ENCODE measurements around the gene CYP2C8.
"Not testable (repeated sequence)": the region's sequence is repeated elsewhere in the genome, so short reads cannot be mapped to it uniquely, and the experiment has no call there.

Gene CYP2C8

DNA sequence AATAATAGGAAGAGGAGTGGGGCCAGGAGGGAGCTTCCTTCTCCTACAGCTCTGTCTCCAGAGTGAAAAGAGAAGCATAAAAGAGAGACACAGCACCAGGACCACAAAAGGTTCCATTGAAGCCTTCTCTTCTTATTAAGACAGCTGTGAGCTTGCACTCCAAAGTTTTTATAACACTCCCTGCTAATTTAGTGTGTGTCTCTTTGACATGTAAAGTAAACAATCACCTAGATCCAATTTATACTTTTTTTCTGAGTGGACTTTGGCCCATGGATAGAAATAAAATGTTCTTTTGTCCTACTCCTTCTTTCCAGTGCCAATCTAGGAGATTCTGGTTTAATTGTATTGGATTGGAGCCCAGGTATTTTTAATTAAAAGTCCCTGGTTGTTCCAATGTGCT, at the start of gene CYP2C8:
TSS of gene CYP2C8 (minus strand) at position 212 of the 400 bp plus-strand sequence. CDS start at position 117, 95 bp downstream.
- H3K4me2 ChIP-seq (ENCODE audit: low read depth, low read length, poor library complexity, severe bottlenecking), result no peak within 1 kb of the TSS
- TF ChIP-seq, protein P1, sequence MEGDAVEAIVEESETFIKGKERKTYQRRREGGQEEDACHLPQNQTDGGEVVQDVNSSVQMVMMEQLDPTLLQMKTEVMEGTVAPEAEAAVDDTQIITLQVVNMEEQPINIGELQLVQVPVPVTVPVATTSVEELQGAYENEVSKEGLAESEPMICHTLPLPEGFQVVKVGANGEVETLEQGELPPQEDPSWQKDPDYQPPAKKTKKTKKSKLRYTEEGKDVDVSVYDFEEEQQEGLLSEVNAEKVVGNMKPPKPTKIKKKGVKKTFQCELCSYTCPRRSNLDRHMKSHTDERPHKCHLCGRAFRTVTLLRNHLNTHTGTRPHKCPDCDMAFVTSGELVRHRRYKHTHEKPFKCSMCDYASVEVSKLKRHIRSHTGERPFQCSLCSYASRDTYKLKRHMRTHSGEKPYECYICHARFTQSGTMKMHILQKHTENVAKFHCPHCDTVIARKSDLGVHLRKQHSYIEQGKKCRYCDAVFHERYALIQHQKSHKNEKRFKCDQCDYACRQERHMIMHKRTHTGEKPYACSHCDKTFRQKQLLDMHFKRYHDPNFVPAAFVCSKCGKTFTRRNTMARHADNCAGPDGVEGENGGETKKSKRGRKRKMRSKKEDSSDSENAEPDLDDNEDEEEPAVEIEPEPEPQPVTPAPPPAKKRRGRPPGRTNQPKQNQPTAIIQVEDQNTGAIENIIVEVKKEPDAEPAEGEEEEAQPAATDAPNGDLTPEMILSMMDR (IDR thresholded peaks at IDR 0.05; ENCODE audit: insufficient read depth, low read length, poor library complexity, severe bottlenecking), result no peak
- no peak for TF ChIP-seq EZH2phosphoT487 (conservative IDR thresholded peaks at IDR 0.05; ENCODE audit: low read length)
- 0 out of 2 replicates have a peak, but pooled peaks cover 3% of the 10 kb centered on the region for H4K20me1 ChIP-seq (ENCODE audit: low read depth, low read length)
- H3F3A ChIP-seq (ENCODE audit: insufficient read depth), result no peaks in the 10 kb centered on the region
- no peak within 1 kb of the TSS for H2AFZ ChIP-seq (ENCODE audit: low read depth, low read length, severe bottlenecking)
- H3K79me2 ChIP-seq (ENCODE audit: insufficient read depth, low read length), result no peaks in the 10 kb centered on the region
- no peak within 1 kb of the TSS for H3K4me3 ChIP-seq (ENCODE audit: insufficient read depth, low read length, poor library complexity, severe bottlenecking)
- no peaks in the 10 kb centered on the region for H3K36me3 ChIP-seq (ENCODE audit: low read length)
- no peak within 1 kb of the TSS for H3K27ac ChIP-seq (ENCODE audit: low read depth, low read length)
- no peak within 1 kb of the TSS for H3K9ac ChIP-seq (ENCODE audit: low read length)
- H3K9me2 ChIP-seq (replicated peaks; ENCODE audit: insufficient read depth, low read length), result no peaks in the 10 kb centered on the region
- H3K27me3 ChIP-seq (ENCODE audit: low read length), result no peaks in the 10 kb centered on the region
- H3K9me3 ChIP-seq (ENCODE audit: insufficient read depth, low read length), result no peaks in the 10 kb centered on the region

DNA sequence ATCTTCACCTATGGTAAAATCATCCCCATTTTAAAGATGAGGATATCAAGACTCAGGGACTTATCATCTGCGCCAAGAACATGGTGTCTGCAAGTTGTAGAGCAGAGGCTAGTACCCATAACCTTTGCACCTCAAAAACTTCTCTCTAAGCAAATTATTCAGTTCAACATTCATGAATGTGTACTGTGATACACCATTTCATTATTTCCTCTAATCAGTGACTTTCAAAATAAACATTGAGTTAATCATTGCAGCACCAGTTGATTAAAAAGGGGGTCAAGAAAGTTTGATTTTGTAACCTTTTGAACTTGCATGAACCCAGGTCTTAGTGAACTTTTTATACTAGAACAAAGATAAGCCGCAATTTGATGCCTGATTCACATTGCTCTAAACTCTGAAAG, 47.6 kb upstream of the CYP2C8 start:
- Histone ChIP-seq H3K9me3 (ENCODE audit: insufficient read depth, low read length) (0 out of 2 replicates have a peak, but pooled peaks cover 3% of the 10 kb centered on the region), H3K36me3 (ENCODE audit: low read length) (no peaks in the 10 kb centered on the region), H3K79me2 (ENCODE audit: insufficient read depth, low read length) (no peaks in the 10 kb centered on the region), H4K20me1 (ENCODE audit: low read depth, low read length) (no peaks in the 10 kb centered on the region), H3K4me2 (ENCODE audit: low read depth, low read length, poor library complexity, severe bottlenecking) (no peak overlapping the region), H3K4me3 (ENCODE audit: insufficient read depth, low read length, poor library complexity, severe bottlenecking) (no peak overlapping the region), H3K27me3 (ENCODE audit: low read length) (no peaks in the 10 kb centered on the region), H3K9me2 (replicated peaks; ENCODE audit: insufficient read depth, low read length) (no peaks in the 10 kb centered on the region), H3K27ac (ENCODE audit: low read depth, low read length) (no peak overlapping the region), H3F3A (ENCODE audit: insufficient read depth) (no peaks in the 10 kb centered on the region), H3K9ac (ENCODE audit: low read length) (no peak overlapping the region), H2AFZ (ENCODE audit: low read depth, low read length, severe bottlenecking) (no peak overlapping the region)
- TF ChIP-seq EZH2phosphoT487 (conservative IDR thresholded peaks at IDR 0.05; ENCODE audit: low read length), result no peak
- TF ChIP-seq, protein P1 (IDR thresholded peaks at IDR 0.05; ENCODE audit: insufficient read depth, low read length, poor library complexity, severe bottlenecking), result no peak

DNA sequence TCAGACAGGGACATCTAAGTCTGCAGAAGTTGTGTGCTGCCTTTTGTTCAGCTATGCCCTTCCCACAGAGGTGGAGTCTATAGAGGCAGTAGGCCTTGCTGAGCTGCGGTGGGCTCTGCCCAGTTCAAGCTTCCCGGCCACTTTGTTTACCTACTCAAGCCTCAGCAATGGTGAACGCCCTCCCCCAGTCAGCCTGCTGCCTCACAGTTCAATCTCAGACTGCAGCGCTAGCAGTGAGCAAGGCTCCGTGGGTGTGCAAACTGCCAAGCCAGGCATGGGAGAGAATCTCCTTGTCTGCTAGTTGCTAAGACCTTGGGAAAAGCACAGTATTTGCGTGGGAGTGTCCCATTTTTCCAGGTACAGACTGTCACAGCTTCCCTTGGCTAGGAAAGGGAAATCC, 41.5 kb upstream of the CYP2C8 start:
- not testable (repeated sequence) for H3K27ac ChIP-seq (ENCODE audit: low read depth, low read length); H3K4me3 ChIP-seq (ENCODE audit: insufficient read depth, low read length, poor library complexity, severe bottlenecking); H3K9me3 ChIP-seq (ENCODE audit: insufficient read depth, low read length); H2AFZ ChIP-seq (ENCODE audit: low read depth, low read length, severe bottlenecking); H3K27me3 ChIP-seq (ENCODE audit: low read length); H3K9ac ChIP-seq (ENCODE audit: low read length); H3K4me2 ChIP-seq (ENCODE audit: low read depth, low read length, poor library complexity, severe bottlenecking); H3K79me2 ChIP-seq (ENCODE audit: insufficient read depth, low read length); H4K20me1 ChIP-seq (ENCODE audit: low read depth, low read length); H3F3A ChIP-seq (ENCODE audit: insufficient read depth); H3K9me2 ChIP-seq (replicated peaks; ENCODE audit: insufficient read depth, low read length); H3K36me3 ChIP-seq (ENCODE audit: low read length)

DNA sequence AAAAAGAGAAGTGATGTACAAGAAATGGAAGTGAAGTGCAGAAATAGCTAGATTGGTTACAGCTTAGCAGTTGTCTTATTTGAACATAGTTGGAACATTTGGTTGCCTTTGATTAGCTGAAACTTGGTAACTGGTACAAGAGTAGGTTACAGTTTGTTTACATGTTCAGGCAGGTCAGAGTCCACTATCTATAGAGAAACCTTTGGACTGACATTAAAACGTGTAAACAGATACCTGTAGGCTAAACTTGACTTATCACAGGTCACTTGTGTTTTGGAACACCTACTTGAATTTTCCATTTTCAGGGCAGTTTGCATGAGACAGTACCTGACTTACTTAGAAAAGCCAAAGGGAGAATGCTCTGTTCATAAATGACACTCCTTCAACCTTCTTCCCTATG, 28.5 kb upstream of the CYP2C8 start:
- H4K20me1 ChIP-seq (ENCODE audit: low read depth, low read length), result no peaks in the 10 kb centered on the region
- no peak overlapping the region for H3K4me3 ChIP-seq (ENCODE audit: insufficient read depth, low read length, poor library complexity, severe bottlenecking)
- H3K9me3 ChIP-seq (ENCODE audit: insufficient read depth, low read length), result no peaks in the 10 kb centered on the region
- no peak for TF ChIP-seq EZH2phosphoT487 (conservative IDR thresholded peaks at IDR 0.05; ENCODE audit: low read length)
- TF ChIP-seq, protein P1 (IDR thresholded peaks at IDR 0.05; ENCODE audit: insufficient read depth, low read length, poor library complexity, severe bottlenecking), result no peak
- no peak overlapping the region for H2AFZ ChIP-seq (ENCODE audit: low read depth, low read length, severe bottlenecking)
- no peaks in the 10 kb centered on the region for H3F3A ChIP-seq (ENCODE audit: insufficient read depth)
- H3K9me2 ChIP-seq (replicated peaks; ENCODE audit: insufficient read depth, low read length), result no peaks in the 10 kb centered on the region
- no peak overlapping the region for H3K27ac ChIP-seq (ENCODE audit: low read depth, low read length)
- no peaks in the 10 kb centered on the region for H3K79me2 ChIP-seq (ENCODE audit: insufficient read depth, low read length)
- no peak overlapping the region for H3K9ac ChIP-seq (ENCODE audit: low read length)
- no peaks in the 10 kb centered on the region for H3K27me3 ChIP-seq (ENCODE audit: low read length)
- H3K4me2 ChIP-seq (ENCODE audit: low read depth, low read length, poor library complexity, severe bottlenecking), result no peak overlapping the region
- H3K36me3 ChIP-seq (ENCODE audit: low read length), result no peaks in the 10 kb centered on the region

Data from SU-DHL-6 (cell line).